HG03039 (cell line): ENCODE results near the gene SLC45A3.

Experiments used
- ATAC-seq: cut with Tn5 transposase; IDR thresholded peaks from one replicate; pipeline ENCODE4 v1.9.1; 2021; ENCODE audit warnings: mild to moderate bottlenecking, moderate library complexity; ENCODE audit not compliant: unreplicated experiment

The SLC45A3 gene

GRCh38 chr1:205610901-205611466, 69.3 kb downstream of the SLC45A3 start:
- no peak for ATAC-seq

GRCh38 chr1:205610036-205610435, 70.3 kb downstream of the SLC45A3 start:
- no peak for ATAC-seq
